Kidney epithelial cell (primary cell): ENCODE data around the gene FLYWCH1. TPM values are rescaled to one million over a fixed set of nuclear protein-coding genes. Genes with fewer than 3 reads are reported as not detected.
A peak's percentile ranks its signal among the peaks of the same experiment; 100 is the strongest.

Source experiments
- DNase-seq: peaks from one replicate; pipeline ENCODE4 v3.0.0-alpha.2; 2010; ENCODE audit warnings: low read depth
- H3K27me3 ChIP-seq: 2 replicates; pipeline ENCODE4 v1.6.0; 2011; ENCODE audit warnings: low read length; ENCODE audit not compliant: control insufficient read depth, insufficient read depth
- H3K36me3 ChIP-seq: 2 replicates; pipeline ENCODE4 v1.5.1; 2011; ENCODE audit warnings: low read length; ENCODE audit not compliant: control insufficient read depth, insufficient read depth
- H3K4me3 ChIP-seq: 2 replicates; pipeline ENCODE4 v1.5.1; 2011; ENCODE audit warnings: low read depth, mild to moderate bottlenecking, control low read depth, low read length
- CTCF ChIP-seq: IDR thresholded peaks from 2 replicates; pipeline ENCODE4 v1.5.1; 2011; ENCODE audit warnings: mild to moderate bottlenecking, moderate library complexity, low read length, control low read depth, inconsistent platforms; ENCODE audit not compliant: insufficient read depth, poor library complexity, severe bottlenecking
- total RNA-seq: library from RNA; depleted of rRNA; stranded (reverse); fragments of >200 nt; gene quantifications from 2 replicates; pipeline ENCODE4 v1.2.3, GENCODE V29; 2015

Gene FLYWCH1
- total RNA-seq, result 48.4 and 66.1 TPM in 2 replicates

- no peak for TF ChIP-seq CTCF
- no peaks in the 10 kb centered on the region for H3K36me3 ChIP-seq
Measured at GRCh38 chr16:2911638-2912329, at the start of gene FLYWCH1. Gene FLYWCH1, plus strand, starts transcription at chr16:2911931. Its CDS starts 17,755 bp downstream, at chr16:2929686.

GRCh38 chr16:2865651-2866050, 46.1 kb upstream of the FLYWCH1 start:
- H3K4me3 ChIP-seq, result no peak overlapping the region
- no peaks in the 10 kb centered on the region for H3K36me3 ChIP-seq
- TF ChIP-seq CTCF, result no peak
- no peak for DNase-seq
- no peaks in the 10 kb centered on the region for H3K27me3 ChIP-seq

More at GRCh38 chr16:2911638-2912329, at the start of gene FLYWCH1:
- Histone ChIP-seq H3K4me3 (peak within 1 kb of the TSS; percentile 94), H3K27me3 (no peaks in the 10 kb centered on the region)
- peak; percentile 91 for DNase-seq

GRCh38 chr16:2866431-2866830, 45.3 kb upstream of the FLYWCH1 start:
- DNase-seq, result no peak
- Histone ChIP-seq H3K36me3 (no peaks in the 10 kb centered on the region), H3K27me3 (no peaks in the 10 kb centered on the region), H3K4me3 (no peak overlapping the region)
- no peak for TF ChIP-seq CTCF

- Histone ChIP-seq H3K27me3 (no peaks in the 10 kb centered on the region), H3K36me3 (no peaks in the 10 kb centered on the region), H3K4me3 (peak overlapping the region; percentile 49)
- DNase-seq, result no peak
- TF ChIP-seq CTCF, result no peak
Measured at GRCh38 chr16:2867661-2867986, 44.1 kb upstream of the FLYWCH1 start.

GRCh38 chr16:2867987-2868789, 43.5 kb upstream of the FLYWCH1 start:
- peak; percentile 98 for TF ChIP-seq CTCF
- H3K27me3 ChIP-seq, result no peaks in the 10 kb centered on the region
- DNase-seq, result no peak
- no peaks in the 10 kb centered on the region for H3K36me3 ChIP-seq
- peak overlapping the region; percentile 49 for H3K4me3 ChIP-seq

GRCh38 chr16:2871926-2872325, 39.8 kb upstream of the FLYWCH1 start:
- DNase-seq, result no peak
- Histone ChIP-seq H3K27me3 (no peaks in the 10 kb centered on the region), H3K36me3 (no peaks in the 10 kb centered on the region), H3K4me3 (no peak overlapping the region)
- no peak for TF ChIP-seq CTCF
